ENCODE results near the gene TOB1. TPM values are rescaled to one million over a fixed set of nuclear protein-coding genes. Genes with fewer than 3 reads are reported as not detected.

The TOB1 gene
- total and polyA plus RNA-seq, 2 of the 4 experiments (the other 2 are of a cell fraction): 4.3 to 9.0 TPM

GRCh38 chr17:50855708-50856330 is 10.3 kb downstream of the TOB1 start:
- Histone ChIP-seq H3K18ac (ENCODE audit: low read depth, low read length) (no peak overlapping the region), H3K9me1 (ENCODE audit: insufficient read depth, low read length) (no peaks in the 10 kb centered on the region), H3K4me2 (ENCODE audit: low read depth, low read length) (no peak overlapping the region), H2BK120ac (ENCODE audit: low read depth, low read length) (no peak overlapping the region), H3K4me3 (ENCODE audit: insufficient read depth, low read depth, low read length) (no peak overlapping the region), H3K14ac (replicated peaks; ENCODE audit: low read depth, low read length) (no peak overlapping the region), H3K9ac (ENCODE audit: low read depth, low read length) (no peak overlapping the region), H4K5ac (ENCODE audit: low read depth, low read length) (no peak overlapping the region), H3K79me1 (ENCODE audit: low read depth in 1 of 2, low read length in 2 of 2) (no peaks in the 10 kb centered on the region), H3K27me3 (ENCODE audit: control insufficient read depth, insufficient read depth, low read length) (no peaks in the 10 kb centered on the region; the same call in 1 of the 2 replicates), H2AK9ac (replicated peaks; ENCODE audit: low read depth, low read length, poor library complexity) (no peak overlapping the region), H2BK20ac (ENCODE audit: low read depth, low read length) (no peak overlapping the region), H3K4me1 (ENCODE audit: control insufficient read depth, insufficient read depth, low read length) (0 out of 2 replicates have a peak, but pooled peaks cover 2% of the 10 kb centered on the region), H4K91ac (ENCODE audit: insufficient read depth, low read depth, low read length) (no peak overlapping the region), H4K8ac (ENCODE audit: low read depth in 2 of 2, low read length in 2 of 2) (no peak overlapping the region), H3K4ac (ENCODE audit: low read depth, low read length) (no peak overlapping the region), H2BK15ac (ENCODE audit: low read depth, low read length) (no peak overlapping the region), H3K27ac (ENCODE audit: insufficient read depth, low read length) (no peak overlapping the region), H2BK5ac (ENCODE audit: low read depth, low read length, poor library complexity, severe bottlenecking) (no peak overlapping the region), H4K20me1 (ENCODE audit: insufficient read depth, low read length) (no peaks in the 10 kb centered on the region), H3K23ac (ENCODE audit: low read depth, low read length) (no peak overlapping the region; the same call in 1 of the 2 replicates), H2AK5ac (ENCODE audit: low read depth, low read length) (no peak overlapping the region), H3K36me3 (ENCODE audit: control insufficient read depth, insufficient read depth, low read length) (no peaks in the 10 kb centered on the region), H3K9me3 (ENCODE audit: control insufficient read depth, insufficient read depth, low read length) (no peaks in the 10 kb centered on the region), H3K56ac (ENCODE audit: extremely low read depth, insufficient read depth, low read length) (no peak overlapping the region), H2AFZ (replicated peaks; ENCODE audit: low read length, poor library complexity) (no peak overlapping the region)
- intact Hi-C loops (cut with micrococcal nuclease) (no loop called here), dilution Hi-C loops (cut with HindIII; ENCODE audit: low sequenced_read_pairs, unreplicated experiment) (no loop called here), in situ Hi-C loops (cut with MboI; ENCODE audit: low sequenced_read_pairs) (no loop called here)
- CTCF ChIA-PET: interaction anchor here (1.0 to 1.2 kb wide), 2 partner anchors 94 to 101 kb away, joined by 3 to 4 read pairs; no protein-coding TSS in a partner anchor
- ATAC-seq (ENCODE audit: low read depth) (no peak), DNase-seq (no peak)
- TF ChIP-seq, protein P1, sequence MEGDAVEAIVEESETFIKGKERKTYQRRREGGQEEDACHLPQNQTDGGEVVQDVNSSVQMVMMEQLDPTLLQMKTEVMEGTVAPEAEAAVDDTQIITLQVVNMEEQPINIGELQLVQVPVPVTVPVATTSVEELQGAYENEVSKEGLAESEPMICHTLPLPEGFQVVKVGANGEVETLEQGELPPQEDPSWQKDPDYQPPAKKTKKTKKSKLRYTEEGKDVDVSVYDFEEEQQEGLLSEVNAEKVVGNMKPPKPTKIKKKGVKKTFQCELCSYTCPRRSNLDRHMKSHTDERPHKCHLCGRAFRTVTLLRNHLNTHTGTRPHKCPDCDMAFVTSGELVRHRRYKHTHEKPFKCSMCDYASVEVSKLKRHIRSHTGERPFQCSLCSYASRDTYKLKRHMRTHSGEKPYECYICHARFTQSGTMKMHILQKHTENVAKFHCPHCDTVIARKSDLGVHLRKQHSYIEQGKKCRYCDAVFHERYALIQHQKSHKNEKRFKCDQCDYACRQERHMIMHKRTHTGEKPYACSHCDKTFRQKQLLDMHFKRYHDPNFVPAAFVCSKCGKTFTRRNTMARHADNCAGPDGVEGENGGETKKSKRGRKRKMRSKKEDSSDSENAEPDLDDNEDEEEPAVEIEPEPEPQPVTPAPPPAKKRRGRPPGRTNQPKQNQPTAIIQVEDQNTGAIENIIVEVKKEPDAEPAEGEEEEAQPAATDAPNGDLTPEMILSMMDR (conservative IDR thresholded peaks at IDR 0.05; ENCODE audit: low read depth, low read length): no peak
- TF ChIP-seq POLR2A (IDR thresholded peaks at IDR 0.05; ENCODE audit: low read depth, low read length) (no peak), MAZ (IDR thresholded peaks at IDR 0.05; ENCODE audit: borderline replicate concordance, low read depth, low read length) (no peak), BHLHE40 (IDR thresholded peaks at IDR 0.05; ENCODE audit: low read depth, low read length) (no peak), RAD21 (IDR thresholded peaks at IDR 0.05; ENCODE audit: low read length) (no peak), NFE2L2 (IDR thresholded peaks at IDR 0.05; ENCODE audit: low read depth, low read length) (no peak), RCOR1 (IDR thresholded peaks at IDR 0.05; ENCODE audit: insufficient replicate concordance, low read length) (no peak), ELK1 (IDR thresholded peaks at IDR 0.05; ENCODE audit: borderline replicate concordance, low read depth, low read length) (no peak), MAFK (IDR thresholded peaks at IDR 0.05; ENCODE audit: low read depth, low read length) (no peak), CHD1 (IDR thresholded peaks at IDR 0.05; ENCODE audit: low read depth, low read length) (no peak)
- WGBS, 2 experiments (ENCODE audit: extremely low coverage in 2 of 2, insufficient read length in 1 of 2): 60% methylated on average over 2 of the region's 6 CpGs; no CpG with 5 or more reads in 1 of the 2 experiments
- POLR2A ChIA-PET (ENCODE audit: unreplicated experiment): interaction anchor here (2.3 kb wide), 1 partner anchor 10 kb away, joined by 8 read pairs; the partner anchor contains the start of gene TOB1
- no TSS peak for BruUV-seq (replicated peaks)
